ENCODE data around the gene ADAMTSL3. TPM values are rescaled to one million over a fixed set of nuclear protein-coding genes. Genes with fewer than 3 reads are reported as not detected.
A peak's percentile ranks its signal among the peaks of the same experiment; 100 is the strongest.

Gene ADAMTSL3
- total and polyA plus RNA-seq, 8 donors: 0.54 to 19.2 (median 6.1) TPM

DNA sequence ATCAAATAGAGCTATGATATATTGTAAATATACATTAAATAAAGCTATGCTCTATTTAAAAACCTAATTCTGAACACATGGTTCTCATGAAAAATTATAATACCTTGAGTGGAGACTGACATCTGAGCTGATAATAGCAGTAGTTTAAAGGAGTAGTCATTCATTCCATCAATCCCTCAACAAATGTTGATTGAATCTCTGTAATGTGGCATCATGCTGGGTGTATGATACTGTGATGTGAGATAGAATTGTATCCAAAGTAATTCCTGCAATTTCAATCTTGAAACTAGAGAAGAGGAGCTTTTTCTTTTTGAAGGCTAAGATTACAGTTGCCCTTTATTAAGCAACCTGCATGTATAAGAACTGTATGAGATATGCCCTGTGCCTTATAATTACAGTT lies 63.1 kb downstream of the ADAMTSL3 start:
- no peak overlapping the region for H3K27ac ChIP-seq
- intact Hi-C loops (cut with DNase I): no loop called here
- DNase-seq (no peak), ATAC-seq (no peak), FAIRE-seq (no peak)
- H3K36me3 ChIP-seq: no peaks in the 10 kb centered on the region
- TF ChIP-seq, protein P1, sequence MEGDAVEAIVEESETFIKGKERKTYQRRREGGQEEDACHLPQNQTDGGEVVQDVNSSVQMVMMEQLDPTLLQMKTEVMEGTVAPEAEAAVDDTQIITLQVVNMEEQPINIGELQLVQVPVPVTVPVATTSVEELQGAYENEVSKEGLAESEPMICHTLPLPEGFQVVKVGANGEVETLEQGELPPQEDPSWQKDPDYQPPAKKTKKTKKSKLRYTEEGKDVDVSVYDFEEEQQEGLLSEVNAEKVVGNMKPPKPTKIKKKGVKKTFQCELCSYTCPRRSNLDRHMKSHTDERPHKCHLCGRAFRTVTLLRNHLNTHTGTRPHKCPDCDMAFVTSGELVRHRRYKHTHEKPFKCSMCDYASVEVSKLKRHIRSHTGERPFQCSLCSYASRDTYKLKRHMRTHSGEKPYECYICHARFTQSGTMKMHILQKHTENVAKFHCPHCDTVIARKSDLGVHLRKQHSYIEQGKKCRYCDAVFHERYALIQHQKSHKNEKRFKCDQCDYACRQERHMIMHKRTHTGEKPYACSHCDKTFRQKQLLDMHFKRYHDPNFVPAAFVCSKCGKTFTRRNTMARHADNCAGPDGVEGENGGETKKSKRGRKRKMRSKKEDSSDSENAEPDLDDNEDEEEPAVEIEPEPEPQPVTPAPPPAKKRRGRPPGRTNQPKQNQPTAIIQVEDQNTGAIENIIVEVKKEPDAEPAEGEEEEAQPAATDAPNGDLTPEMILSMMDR (IDR thresholded peaks at IDR 0.05): no peak
- H3K27me3 ChIP-seq: no peaks in the 10 kb centered on the region
- H3K4me3 ChIP-seq: no peak overlapping the region
- no peaks in the 10 kb centered on the region for H3K9me3 ChIP-seq
- no peaks in the 10 kb centered on the region for H3K4me1 ChIP-seq

DNA sequence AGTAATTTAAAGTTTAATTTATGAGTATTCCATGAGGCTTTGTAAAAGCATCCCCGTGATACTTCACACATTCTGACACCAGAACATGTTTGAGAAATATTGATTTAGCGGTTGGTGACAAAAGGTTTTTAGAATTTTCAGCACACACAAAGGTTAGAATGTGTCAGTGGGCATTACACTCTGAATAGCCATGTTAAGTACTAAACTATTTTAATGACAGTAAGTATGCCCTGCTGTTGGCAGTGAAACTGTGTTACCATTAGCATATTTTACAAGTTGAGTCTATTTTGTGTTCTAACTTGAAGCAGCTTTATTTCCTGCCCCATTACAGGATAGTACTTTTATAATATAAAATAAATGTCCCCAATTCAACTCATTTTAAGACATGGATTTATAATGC lies 66.5 kb downstream of the ADAMTSL3 start:
- Histone ChIP-seq H3K27me3 (no peaks in the 10 kb centered on the region), H3K4me3 (no peak overlapping the region), H3K27ac (no peak overlapping the region), H3K9me3 (no peaks in the 10 kb centered on the region), H3K4me1 (no peaks in the 10 kb centered on the region), H3K36me3 (no peaks in the 10 kb centered on the region)
- ATAC-seq (peak in 1 of 4 donors; percentile 40), DNase-seq (no peak), FAIRE-seq (no peak)
- WGBS, 2 donors: 68 to 69% methylated on average over 2 of the region's 2 CpGs
- intact Hi-C loops (cut with DNase I): no loop called here
- TF ChIP-seq, protein P1 (IDR thresholded peaks at IDR 0.05): no peak

DNA sequence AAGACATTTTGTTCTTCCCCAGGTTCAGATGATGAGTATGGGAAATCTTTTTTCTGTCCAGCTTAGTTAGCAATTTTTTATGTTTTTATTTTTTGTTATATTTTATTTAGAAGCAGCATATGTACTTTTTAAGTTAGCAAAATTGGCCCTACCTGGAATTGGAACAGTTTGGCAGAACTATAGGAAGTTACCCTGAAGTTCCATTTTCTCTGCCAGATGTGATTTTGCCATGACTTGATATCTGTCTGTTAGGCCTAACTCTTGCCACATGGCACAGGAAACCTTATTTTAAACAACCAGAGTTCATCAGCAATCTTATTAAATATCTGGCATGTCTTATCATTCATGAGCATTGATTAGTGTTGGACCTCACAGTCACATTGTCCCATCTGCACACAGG lies 67.1 kb downstream of the ADAMTSL3 start:
- FAIRE-seq (no peak), DNase-seq (no peak), ATAC-seq (no peak)
- intact Hi-C loops (cut with DNase I): no loop called here
- H3K36me3 ChIP-seq: no peaks in the 10 kb centered on the region
- H3K4me3 ChIP-seq: no peak overlapping the region
- no peaks in the 10 kb centered on the region for H3K27me3 ChIP-seq
- H3K27ac ChIP-seq: no peak overlapping the region
- TF ChIP-seq, protein P1 (IDR thresholded peaks at IDR 0.05): no peak
- no peaks in the 10 kb centered on the region for H3K4me1 ChIP-seq
- no peaks in the 10 kb centered on the region for H3K9me3 ChIP-seq

DNA sequence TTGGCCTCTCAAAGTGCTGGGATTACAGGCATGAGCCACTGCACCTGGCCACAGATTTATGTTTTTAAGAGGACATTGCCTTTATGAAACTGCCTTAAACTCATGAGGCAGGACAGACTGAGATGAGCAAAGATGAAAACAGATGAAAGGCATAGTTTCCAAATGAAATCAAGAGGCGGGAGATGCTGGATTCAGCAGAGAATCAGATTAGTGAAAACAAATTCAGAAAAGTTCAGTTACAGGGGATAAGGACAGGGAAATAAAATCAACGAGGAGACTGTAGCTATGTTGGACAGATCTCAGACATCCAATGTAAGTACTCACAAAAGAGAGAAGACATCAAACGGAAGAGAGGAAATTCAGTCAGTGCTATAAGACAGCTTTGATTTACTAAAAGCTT lies 68.1 kb downstream of the ADAMTSL3 start:
- Histone ChIP-seq H3K27me3 (no peaks in the 10 kb centered on the region), H3K4me3 (no peak overlapping the region), H3K36me3 (no peaks in the 10 kb centered on the region), H3K4me1 (no peaks in the 10 kb centered on the region), H3K27ac (no peak overlapping the region), H3K9me3 (no peaks in the 10 kb centered on the region)
- intact Hi-C loops (cut with DNase I): no loop called here
- ATAC-seq: no peak
- no peak for DNase-seq
- FAIRE-seq: no peak
- WGBS, 2 donors: 75 to 83% methylated on average over 3 of the region's 3 CpGs
- TF ChIP-seq, protein P1 (IDR thresholded peaks at IDR 0.05): no peak

DNA sequence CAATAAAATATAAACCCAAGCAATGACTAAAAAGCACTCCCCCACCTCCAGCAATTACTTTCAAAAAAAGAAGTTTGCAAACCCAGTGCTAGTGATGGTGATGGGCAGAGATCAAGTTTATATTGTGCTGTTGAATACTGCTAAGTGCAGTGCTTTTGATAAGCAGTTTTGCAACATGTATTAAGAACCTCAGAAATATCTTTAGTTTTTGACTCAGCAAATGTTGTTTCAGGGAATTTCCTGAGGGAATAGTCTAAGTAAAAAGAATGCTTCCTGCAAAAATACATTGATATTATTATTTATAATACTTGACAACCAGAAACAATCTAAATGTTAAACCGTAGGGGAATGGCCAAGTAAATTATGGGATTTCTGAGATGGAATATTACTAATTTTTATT lies 69.3 kb downstream of the ADAMTSL3 start:
- TF ChIP-seq, protein P1 (IDR thresholded peaks at IDR 0.05): no peak
- Histone ChIP-seq H3K27ac (no peak overlapping the region), H3K27me3 (no peaks in the 10 kb centered on the region), H3K4me1 (no peaks in the 10 kb centered on the region), H3K9me3 (no peaks in the 10 kb centered on the region), H3K4me3 (no peak overlapping the region), H3K36me3 (no peaks in the 10 kb centered on the region)
- no peak for ATAC-seq
- intact Hi-C loops (cut with DNase I): no loop called here
- DNase-seq: no peak
- FAIRE-seq: no peak
- 72 to 73% methylated on average over 1 of the region's 1 CpG for WGBS, 2 donors
